Trophoblast cell (in vitro differentiated cells and primary cell): Measurements from ENCODE around the gene RIOK1. TPM values are rescaled to one million over a fixed set of nuclear protein-coding genes. Genes with fewer than 3 reads are reported as not detected.

ENCODE experiments used
- DNase-seq, 2 donors: peaks; one replicate each; pipeline ENCODE4 v3.0.0-alpha.2; 2016
- H2AFZ ChIP-seq: 2 replicates; pipeline ENCODE4 v1.6.1; 2013; ENCODE audit warnings: low read length, moderate library complexity, mild to moderate bottlenecking; ENCODE audit not compliant: insufficient read depth, poor library complexity
- H2AK5ac ChIP-seq: 2 replicates; pipeline ENCODE4 v1.6.1; 2013; ENCODE audit warnings: mild to moderate bottlenecking, low read length
- H2BK120ac ChIP-seq: 2 replicates; pipeline ENCODE4 v1.6.1; 2013; ENCODE audit warnings: low read length, mild to moderate bottlenecking, moderate library complexity; ENCODE audit not compliant: insufficient read depth, poor library complexity
- H2BK12ac ChIP-seq: 2 replicates; pipeline ENCODE4 v1.6.1; 2013; ENCODE audit warnings: mild to moderate bottlenecking, low read length, moderate library complexity
- H2BK5ac ChIP-seq: 2 replicates; pipeline ENCODE4 v1.6.1; 2013; ENCODE audit warnings: low read length, low read depth, moderate library complexity, mild to moderate bottlenecking; ENCODE audit not compliant: poor library complexity
- H3K14ac ChIP-seq: 2 replicates; pipeline ENCODE4 v1.6.1; 2013; ENCODE audit warnings: mild to moderate bottlenecking, low read length
- H3K18ac ChIP-seq: 2 replicates; pipeline ENCODE4 v1.6.1; 2013; ENCODE audit warnings: mild to moderate bottlenecking, low read length
- H3K23ac ChIP-seq: 2 replicates; pipeline ENCODE4 v1.6.1; 2013; ENCODE audit warnings: low read length
- H3K27ac ChIP-seq: 2 replicates; pipeline ENCODE4 v1.5.1; 2013; ENCODE audit warnings: low read depth, mild to moderate bottlenecking, inconsistent platforms, low read length, moderate library complexity
- H3K27me3 ChIP-seq: 2 replicates; pipeline ENCODE4 v1.6.1; 2013; ENCODE audit warnings: inconsistent platforms, mild to moderate bottlenecking, low read length, moderate library complexity; ENCODE audit not compliant: insufficient read depth
- H3K36me3 ChIP-seq, 2 experiments: 1 replicate in 1 of 2; 2 replicates in 1 of 2; pipeline ENCODE4 v1.6.1; 2013; ENCODE audit warnings: low read length in 2 of 2, mild to moderate bottlenecking in 2 of 2, moderate library complexity in 1 of 2; ENCODE audit not compliant: insufficient read depth in 2 of 2, control insufficient read depth in 1 of 2
- H3K4ac ChIP-seq: 2 replicates; pipeline ENCODE4 v1.6.1; 2013; ENCODE audit warnings: low read depth, mild to moderate bottlenecking, low read length, moderate library complexity
- H3K4me1 ChIP-seq, 2 experiments: 1 replicate in 1 of 2; 2 replicates in 1 of 2; pipeline ENCODE4 v1.6.1; 2013; ENCODE audit warnings: low read length in 2 of 2, mild to moderate bottlenecking in 2 of 2, moderate library complexity in 1 of 2; ENCODE audit not compliant: insufficient read depth in 2 of 2, control insufficient read depth in 1 of 2
- H3K4me2 ChIP-seq: 2 replicates; pipeline ENCODE4 v1.6.1; 2013; ENCODE audit warnings: inconsistent platforms, mild to moderate bottlenecking, low read length, moderate library complexity
- H3K4me3 ChIP-seq: 2 replicates; pipeline ENCODE4 v1.5.1; 2013; ENCODE audit warnings: mild to moderate bottlenecking, low read depth, low read length, inconsistent platforms
- H3K79me1 ChIP-seq: one replicate; pipeline ENCODE4 v1.6.1; 2013; ENCODE audit warnings: low read length
- H3K79me2 ChIP-seq: 2 replicates; pipeline ENCODE4 v1.6.1; 2013; ENCODE audit warnings: low read length, mild to moderate bottlenecking; ENCODE audit not compliant: control insufficient read depth, insufficient read depth, poor library complexity
- H3K9ac ChIP-seq: 2 replicates; pipeline ENCODE4 v1.6.1; 2013; ENCODE audit warnings: mild to moderate bottlenecking, low read length
- H3K9me3 ChIP-seq: 2 replicates; pipeline ENCODE4 v1.6.1; 2013; ENCODE audit warnings: low read depth, mild to moderate bottlenecking, control low read depth, inconsistent platforms, low read length; ENCODE audit not compliant: insufficient read depth
- H4K12ac ChIP-seq: 2 replicates; pipeline ENCODE4 v1.6.1; 2013; ENCODE audit warnings: low read depth, mild to moderate bottlenecking, low read length, moderate library complexity
- H4K8ac ChIP-seq: 2 replicates; pipeline ENCODE4 v1.6.1; 2013; ENCODE audit warnings: low read depth, mild to moderate bottlenecking, low read length, moderate library complexity
- H4K91ac ChIP-seq: one replicate; pipeline ENCODE4 v1.6.1; 2013; ENCODE audit warnings: low read depth, mild to moderate bottlenecking, low read length, moderate library complexity
- WGBS: extraction: QIAGEN DNeasy Blood & Tissue Kit; methylation state at CpG from one replicate; pipeline ENCODE4 v1.1.7; 2013; ENCODE audit warnings: missing lambda C conversion rate; ENCODE audit not compliant: insufficient read length, insufficient coverage; ENCODE audit errors: extremely low coverage; 5-methylcytosine and 5-hydroxymethylcytosine counted together
- polyA plus RNA-seq: library from polyadenylated mRNA; stranded (reverse); fragments of 200-250 nt; gene quantifications from 2 replicates; pipeline ENCODE4 v1.2.3, GENCODE V29; 2013

RIOK1 gene
- polyA plus RNA-seq, result 24.7 and 25.6 TPM in 2 replicates

- H4K91ac ChIP-seq, result peak within 1 kb of the TSS; percentile 89
- DNase-seq, result peak; percentile 92 to 94
- H3K4ac ChIP-seq, result peak within 1 kb of the TSS; percentile 71
- H3K9ac ChIP-seq, result peak within 1 kb of the TSS; percentile 90
- H2BK5ac ChIP-seq, result peak within 1 kb of the TSS; percentile 62
- H3K4me1 ChIP-seq, result peaks cover 2 to 4% of the 10 kb centered on the region in 2 experiments
- H2BK12ac ChIP-seq, result peak within 1 kb of the TSS; percentile 25
- no CpG with 5 or more reads among the region's 62 CpGs for WGBS
- H4K12ac ChIP-seq, result peak within 1 kb of the TSS; percentile 95
- H3K18ac ChIP-seq, result peak within 1 kb of the TSS; percentile 51
- peak within 1 kb of the TSS; percentile 88 for H3K4me2 ChIP-seq
- peaks cover 2 to 5% of the 10 kb centered on the region in 2 experiments for H3K36me3 ChIP-seq
- H3K27me3 ChIP-seq, result no peaks in the 10 kb centered on the region
- H3K79me2 ChIP-seq, result peaks cover 7% of the 10 kb centered on the region
- no peaks in the 10 kb centered on the region for H3K9me3 ChIP-seq
- H3K27ac ChIP-seq, result peak within 1 kb of the TSS; percentile 84
- H2BK120ac ChIP-seq, result peak within 1 kb of the TSS; percentile 44
- no peak within 1 kb of the TSS for H3K23ac ChIP-seq
- H2AK5ac ChIP-seq, result no peak within 1 kb of the TSS
- H2AFZ ChIP-seq, result peak within 1 kb of the TSS; percentile 94
- peak within 1 kb of the TSS; percentile 87 for H3K14ac ChIP-seq
- peak within 1 kb of the TSS; percentile 84 for H3K4me3 ChIP-seq
- peaks cover 9% of the 10 kb centered on the region for H3K79me1 ChIP-seq
- H4K8ac ChIP-seq, result peak within 1 kb of the TSS; percentile 96
Observed at GRCh38 chr6:7389451-7390225, at the start of gene RIOK1, which contains the start of gene CAGE1. TSS of gene RIOK1 (plus strand) at chr6:7389808. CDS start at chr6:7390003, 195 bp downstream. TSS of gene CAGE1 (minus strand) at chr6:7389742. CDS start at chr6:7387173, 2,569 bp downstream.

GRCh38 chr6:7341271-7341670, 48.3 kb upstream of the RIOK1 start:
- Histone ChIP-seq H4K12ac (no peak overlapping the region), H3K79me1 (no peaks in the 10 kb centered on the region), H3K4me1 (peaks cover 5 to 7% of the 10 kb centered on the region in 2 experiments), H3K9me3 (no peaks in the 10 kb centered on the region), H3K4me3 (no peak overlapping the region), H3K27me3 (no peaks in the 10 kb centered on the region), H2AFZ (no peak overlapping the region), H4K8ac (no peak overlapping the region), H3K4me2 (no peak overlapping the region), H3K27ac (no peak overlapping the region), H3K18ac (no peak overlapping the region), H4K91ac (no peak overlapping the region), H2BK12ac (no peak overlapping the region), H2BK120ac (no peak overlapping the region), H3K14ac (no peak overlapping the region), H3K4ac (no peak overlapping the region), H2BK5ac (no peak overlapping the region), H2AK5ac (no peak overlapping the region), H3K9ac (no peak overlapping the region), H3K36me3 (no peaks in the 10 kb centered on the region), H3K79me2 (no peaks in the 10 kb centered on the region), H3K23ac (no peak overlapping the region)
- WGBS, result no CpG with 5 or more reads among the region's 3 CpGs
- peak; percentile 86 to 96 for DNase-seq

DNA sequence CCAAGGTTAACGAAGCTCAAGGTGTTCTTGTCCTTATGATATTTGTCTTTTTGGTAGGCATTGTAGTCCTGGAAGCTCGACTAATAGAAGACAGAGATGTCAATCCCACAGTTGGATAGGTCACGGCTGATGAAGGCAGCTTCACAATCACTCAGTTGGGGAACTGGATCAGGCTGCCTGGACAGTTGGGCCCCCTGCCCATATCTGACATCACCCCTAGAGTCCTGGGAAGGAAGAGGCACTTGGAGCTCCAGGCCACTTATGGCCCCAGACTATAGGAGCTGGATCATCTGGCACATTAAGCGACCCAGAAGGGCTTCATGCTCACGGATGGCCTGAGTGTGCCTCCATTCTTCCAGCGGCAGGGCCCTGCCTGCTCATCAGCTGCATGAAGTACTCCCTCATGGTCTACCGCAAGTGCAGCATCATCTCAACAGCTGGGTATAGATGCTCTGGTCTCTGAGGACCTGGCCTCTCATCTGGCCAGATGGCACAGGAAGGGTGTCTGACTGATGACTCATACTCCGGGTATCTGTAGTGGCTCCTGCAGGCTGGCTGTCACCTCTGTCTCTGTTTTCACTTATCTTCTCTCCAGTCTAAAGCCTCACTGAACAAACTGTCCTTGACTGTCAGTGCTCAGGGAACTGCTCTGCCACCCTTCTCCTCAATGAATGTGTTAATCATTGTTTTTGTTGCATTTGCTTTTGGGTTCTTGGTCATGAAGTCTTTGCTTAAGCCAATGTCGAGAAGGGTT, 47.4 kb upstream of the RIOK1 start:
- Histone ChIP-seq H3K27ac (no peak overlapping the region), H3K14ac (no peak overlapping the region), H3K4me3 (no peak overlapping the region), H4K91ac (no peak overlapping the region), H3K79me1 (peaks cover 2% of the 10 kb centered on the region), H3K9ac (no peak overlapping the region), H2BK120ac (no peak overlapping the region), H2AK5ac (no peak overlapping the region), H4K12ac (no peak overlapping the region), H3K4ac (no peak overlapping the region), H4K8ac (no peak overlapping the region), H3K9me3 (no peaks in the 10 kb centered on the region), H3K79me2 (no peaks in the 10 kb centered on the region), H3K18ac (no peak overlapping the region), H2BK12ac (no peak overlapping the region), H3K36me3 (no peaks in the 10 kb centered on the region), H2BK5ac (no peak overlapping the region), H2AFZ (no peak overlapping the region), H3K4me1 (peaks cover 5 to 9% of the 10 kb centered on the region in 2 experiments), H3K4me2 (no peak overlapping the region), H3K23ac (no peak overlapping the region), H3K27me3 (no peaks in the 10 kb centered on the region)
- no CpG with 5 or more reads among the region's 9 CpGs for WGBS
- DNase-seq, result peak; percentile 59 to 78

GRCh38 chr6:7343546-7344475, 45.8 kb upstream of the RIOK1 start:
- Histone ChIP-seq H3K79me2 (peaks cover 2% of the 10 kb centered on the region), H3K27me3 (no peaks in the 10 kb centered on the region), H3K36me3 (no peaks in the 10 kb centered on the region), H3K4me1 (peaks cover 9 to 15% of the 10 kb centered on the region in 2 experiments), H4K91ac (peak overlapping the region; percentile 63), H3K14ac (no peak overlapping the region), H2AK5ac (no peak overlapping the region), H3K27ac (no peak overlapping the region), H2BK120ac (no peak overlapping the region), H3K23ac (no peak overlapping the region), H2BK12ac (no peak overlapping the region), H4K8ac (no peak overlapping the region), H3K18ac (no peak overlapping the region), H3K4me3 (no peak overlapping the region), H4K12ac (no peak overlapping the region), H3K9ac (no peak overlapping the region), H3K4me2 (no peak overlapping the region), H2AFZ (no peak overlapping the region), H3K4ac (no peak overlapping the region), H3K9me3 (no peaks in the 10 kb centered on the region), H3K79me1 (peaks cover 7% of the 10 kb centered on the region), H2BK5ac (no peak overlapping the region)
- WGBS, result no CpG with 5 or more reads among the region's 29 CpGs
- peak; percentile 13 to 66 for DNase-seq
